Kidney (tissue), 14 donors: Measurements from ENCODE around the gene FAM117B. TPM values are rescaled to one million over a fixed set of nuclear protein-coding genes. Genes with fewer than 3 reads are reported as not detected.

Experiments used
- DNase-seq, 5 donors: peaks; one replicate each; pipeline ENCODE4 v3.0.0-alpha.2; 2013 to 2020
- FAIRE-seq: peaks from 2 replicates; lab custom pipeline; 2012; peaks lifted over from hg19 to GRCh38; lab: Jason Lieb, UNC
- H3K27ac ChIP-seq, 2 donors: one replicate each; pipeline ENCODE4 v1.7.0; 2013; ENCODE audit warnings: low read depth in 2 of 2, low read length in 2 of 2, inconsistent platforms in 1 of 2
- H3K27me3 ChIP-seq: one replicate; pipeline ENCODE4 v1.7.1; 2013; ENCODE audit warnings: low read length, inconsistent platforms; ENCODE audit not compliant: control insufficient read depth, insufficient read depth
- H3K36me3 ChIP-seq, 3 donors: one replicate each; pipeline versions ENCODE4 v1.7.0 to v1.7.1; 2013; ENCODE audit warnings: low read length in 3 of 3, control low read depth in 1 of 3, inconsistent platforms in 1 of 3; ENCODE audit not compliant: insufficient read depth in 3 of 3, control insufficient read depth in 2 of 3
- H3K4me1 ChIP-seq, 3 donors: one replicate each; pipeline versions ENCODE4 v1.7.0 to v1.7.1; 2013; ENCODE audit warnings: low read length in 3 of 3, inconsistent platforms in 1 of 3, low read depth in 1 of 3; ENCODE audit not compliant: control insufficient read depth in 2 of 3, insufficient read depth in 2 of 3
- H3K4me3 ChIP-seq, 3 donors: one replicate each; pipeline versions ENCODE4 v1.7.0 to v1.8.1; 2013; ENCODE audit warnings: low read length in 3 of 3, control low read depth in 1 of 3, inconsistent platforms in 1 of 3
- H3K9ac ChIP-seq, 3 donors: one replicate each; pipeline versions ENCODE4 v1.7.0 to v1.7.1; 2013; ENCODE audit warnings: low read length in 3 of 3, control low read depth in 1 of 3, inconsistent platforms in 1 of 3
- H3K9me3 ChIP-seq, 3 donors: one replicate each; pipeline versions ENCODE4 v1.7.0 to v1.7.1; 2013; ENCODE audit warnings: low read length in 3 of 3, control low read depth in 1 of 3, inconsistent platforms in 1 of 3; ENCODE audit not compliant: control insufficient read depth in 2 of 3, insufficient read depth in 1 of 3
- CTCF ChIP-seq: IDR thresholded peaks from 3 replicates; pipeline ENCODE4 v1.5.1; 2012; ENCODE audit warnings: mild to moderate bottlenecking, moderate library complexity, borderline replicate concordance; ENCODE audit not compliant: insufficient read depth; ENCODE audit errors: extremely low read depth
- intact Hi-C: fragments of 100-400 bp; cut with DNase I; formaldehyde crosslinking; loops from one replicate; pipeline ENCODE4 v1.11.1; 2022
- polyA plus RNA-seq: library from polyadenylated mRNA; stranded (reverse); fragments of 350-450 nt; fragmentation: Illumina TruSeq; extraction: RNeasy Lipid Tissue Mini Kit (QIAGEN cat#74804); gene quantifications from one replicate; pipeline ENCODE4 v1.2.3, GENCODE V29; 2014; ENCODE audit warnings: low read depth, low replicate concordance; ENCODE audit not compliant: insufficient read depth
- total RNA-seq: library from RNA; stranded (reverse); fragmentation: NEBNext Ultra II Directional; extraction: Animal tissue kit (Norgen Biotek cat#: 25700); gene quantifications from one replicate; pipeline ENCODE4 v1.2.1, GENCODE V29; 2021
- donor health status: control.
- donor health status: control.
- donor health status: control.
- donor health status: control.
- donor health status: control.
- donor health status: DM: yes; HTN: yes; CAD: no.
- donor health status: Normal renal cell carcinoma (clear cell type).

The FAM117B gene
- total and polyA plus RNA-seq, 2 donors from 2014 or later, result 4.1 to 14.8 TPM

GRCh38 chr2:202773301-202773973 is 138.7 kb downstream of the FAM117B start:
- Histone ChIP-seq H3K27ac (no peak overlapping the region), H3K27me3 (no peaks in the 10 kb centered on the region), H3K9me3 (no peaks in the 10 kb centered on the region), H3K9ac (no peak overlapping the region), H3K4me1 (no peaks in the 10 kb centered on the region), H3K4me3 (no peak overlapping the region), H3K36me3 (peaks cover 0 to 4% (median 2%) of the 10 kb centered on the region in 3 donors)
- no peak for TF ChIP-seq CTCF
- DNase-seq (peak in 1 of 5 donors; percentile 11), FAIRE-seq (no peak)
- intact Hi-C loops, result no loop called here

- no peak for TF ChIP-seq CTCF
- Histone ChIP-seq H3K9ac (no peak overlapping the region), H3K27ac (no peak overlapping the region), H3K4me1 (no peaks in the 10 kb centered on the region), H3K36me3 (peaks cover 0 to 4% (median 2%) of the 10 kb centered on the region in 3 donors), H3K9me3 (no peaks in the 10 kb centered on the region), H3K27me3 (no peaks in the 10 kb centered on the region), H3K4me3 (no peak overlapping the region)
- intact Hi-C loops, result no loop called here
- DNase-seq (peak in 1 of 5 donors; percentile 14), FAIRE-seq (no peak)
Observed at GRCh38 chr2:202774104-202774503, 139.3 kb downstream of the FAM117B start.

- Histone ChIP-seq H3K27ac (no peak overlapping the region), H3K9ac (no peak overlapping the region), H3K4me1 (no peaks in the 10 kb centered on the region), H3K4me3 (no peak overlapping the region), H3K9me3 (no peaks in the 10 kb centered on the region), H3K36me3 (peaks cover 0 to 7% (median 2%) of the 10 kb centered on the region in 3 donors), H3K27me3 (no peaks in the 10 kb centered on the region)
- no peak for TF ChIP-seq CTCF
- FAIRE-seq (no peak), DNase-seq (no peak)
- intact Hi-C loops, result no loop called here
Observed at GRCh38 chr2:202778217-202778616, 143.4 kb downstream of the FAM117B start.

GRCh38 chr2:202780514-202781021 is 145.8 kb downstream of the FAM117B start:
- H3K36me3 ChIP-seq, result peaks cover 0 to 7% (median 2%) of the 10 kb centered on the region in 3 donors
- no peak overlapping the region for H3K4me3 ChIP-seq
- FAIRE-seq (no peak), DNase-seq (no peak)
- H3K9me3 ChIP-seq, result no peaks in the 10 kb centered on the region
- no peaks in the 10 kb centered on the region for H3K27me3 ChIP-seq
- TF ChIP-seq CTCF, result no peak
- no peak overlapping the region for H3K9ac ChIP-seq
- no peaks in the 10 kb centered on the region for H3K4me1 ChIP-seq
- intact Hi-C loops, result no loop called here
- H3K27ac ChIP-seq, result no peak overlapping the region
